Measurements from ENCODE around the gene AEBP1. TPM values are rescaled to one million over a fixed set of nuclear protein-coding genes. Genes with fewer than 3 reads are reported as not detected.

Gene AEBP1
- total RNA-seq, 1 experiment from 2014 or later = 0.54 TPM

GRCh38 chr7:44120395-44120794 lies 16.2 kb downstream of the AEBP1 start:
- Histone ChIP-seq H3K27me3 (replicated peaks; ENCODE audit: control insufficient read depth, insufficient read depth, low read length) (no peaks in the 10 kb centered on the region), H3K4me1 (no peaks in the 10 kb centered on the region), H3K36me3 (ENCODE audit: control insufficient read depth, insufficient read depth, low read length) (peaks cover 2% of the 10 kb centered on the region), H3K4me3 (ENCODE audit: low read depth, low read length) (no peak overlapping the region), H3K9me3 (no peaks in the 10 kb centered on the region)
- Mint-ChIP-seq H3K27ac (ENCODE audit: unreplicated experiment) (no peak overlapping the region), H3K36me3 (ENCODE audit: insufficient read depth, unreplicated experiment) (peaks cover 45% of the 10 kb centered on the region), H3K9me3 (ENCODE audit: unreplicated experiment) (no peaks in the 10 kb centered on the region), H3K27me3 (ENCODE audit: insufficient read depth, unreplicated experiment) (no peaks in the 10 kb centered on the region), H3K4me3 (ENCODE audit: unreplicated experiment) (no peak overlapping the region), H3K4me1 (ENCODE audit: low read depth, unreplicated experiment) (peaks cover 12% of the 10 kb centered on the region)
- TF ChIP-seq, protein P1, sequence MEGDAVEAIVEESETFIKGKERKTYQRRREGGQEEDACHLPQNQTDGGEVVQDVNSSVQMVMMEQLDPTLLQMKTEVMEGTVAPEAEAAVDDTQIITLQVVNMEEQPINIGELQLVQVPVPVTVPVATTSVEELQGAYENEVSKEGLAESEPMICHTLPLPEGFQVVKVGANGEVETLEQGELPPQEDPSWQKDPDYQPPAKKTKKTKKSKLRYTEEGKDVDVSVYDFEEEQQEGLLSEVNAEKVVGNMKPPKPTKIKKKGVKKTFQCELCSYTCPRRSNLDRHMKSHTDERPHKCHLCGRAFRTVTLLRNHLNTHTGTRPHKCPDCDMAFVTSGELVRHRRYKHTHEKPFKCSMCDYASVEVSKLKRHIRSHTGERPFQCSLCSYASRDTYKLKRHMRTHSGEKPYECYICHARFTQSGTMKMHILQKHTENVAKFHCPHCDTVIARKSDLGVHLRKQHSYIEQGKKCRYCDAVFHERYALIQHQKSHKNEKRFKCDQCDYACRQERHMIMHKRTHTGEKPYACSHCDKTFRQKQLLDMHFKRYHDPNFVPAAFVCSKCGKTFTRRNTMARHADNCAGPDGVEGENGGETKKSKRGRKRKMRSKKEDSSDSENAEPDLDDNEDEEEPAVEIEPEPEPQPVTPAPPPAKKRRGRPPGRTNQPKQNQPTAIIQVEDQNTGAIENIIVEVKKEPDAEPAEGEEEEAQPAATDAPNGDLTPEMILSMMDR (IDR thresholded peaks at IDR 0.05; ENCODE audit: insufficient read depth in 1 of 2, low read depth in 1 of 2, low read length in 1 of 2, severe bottlenecking in 1 of 2, unreplicated experiment in 1 of 2) = no peak
- DNase-seq = no peak
- no TSS peak for BruUV-seq (replicated peaks)
- ChIA-PET CTCF (interaction anchor here (0.6 kb wide), 1 partner anchor 13 kb away, joined by 3 read pairs; no protein-coding TSS in a partner anchor), POLR2A (no interaction called here)
- intact Hi-C loops (cut with micrococcal nuclease; ENCODE audit: unreplicated experiment) = no loop called here

DNA sequence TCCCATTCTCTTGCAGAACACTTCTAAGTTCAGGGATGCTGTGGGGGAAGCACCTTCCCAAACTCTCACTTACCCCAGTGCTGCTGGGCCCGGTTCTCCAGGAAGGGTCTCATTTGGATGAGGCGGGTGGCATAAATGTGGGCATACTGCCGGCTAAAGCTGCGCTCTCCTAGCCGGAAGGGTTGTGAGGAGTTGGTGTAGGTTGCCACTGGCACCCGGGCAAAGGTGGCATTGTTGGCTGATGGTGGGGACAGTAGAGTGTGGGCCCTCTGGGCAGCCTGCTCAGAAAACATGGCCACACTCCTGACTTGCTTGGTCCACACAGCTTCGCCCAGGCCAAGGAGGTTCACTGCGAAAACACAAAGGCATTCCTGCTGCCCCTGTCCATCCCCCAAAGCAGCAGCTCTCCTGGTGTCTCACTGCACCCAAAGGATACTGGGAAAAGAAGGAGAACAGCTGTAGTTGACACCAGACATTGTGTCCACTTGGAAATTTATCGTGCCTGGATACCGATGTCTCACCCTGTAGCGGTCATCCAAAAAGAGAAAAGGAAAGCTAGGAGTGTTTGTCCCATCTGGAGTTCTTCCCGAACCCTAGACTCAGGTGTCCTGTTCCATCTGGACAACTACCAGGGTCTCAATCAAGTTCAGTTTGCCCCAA lies 17.7 kb downstream of the AEBP1 start:
- intact Hi-C loops (cut with micrococcal nuclease; ENCODE audit: unreplicated experiment) = no loop called here
- CTCF ChIA-PET = interaction anchor here (1.5 to 2.1 kb wide), 2 partner anchors 10 to 75 kb away, joined by 3 to 8 read pairs; no protein-coding TSS in a partner anchor
- Histone ChIP-seq H3K4me1 (no peaks in the 10 kb centered on the region), H3K4me3 (ENCODE audit: low read depth, low read length) (no peak overlapping the region), H3K9me3 (no peaks in the 10 kb centered on the region), H3K27me3 (replicated peaks; ENCODE audit: control insufficient read depth, insufficient read depth, low read length) (no peaks in the 10 kb centered on the region), H3K36me3 (ENCODE audit: control insufficient read depth, insufficient read depth, low read length) (peaks cover 2% of the 10 kb centered on the region)
- no TSS peak for BruUV-seq (replicated peaks)
- POLR2A ChIA-PET = no interaction called here
- no peaks in the 10 kb centered on the region for H3K9me3 Mint-ChIP-seq (ENCODE audit: unreplicated experiment)
- H3K36me3 Mint-ChIP-seq (ENCODE audit: insufficient read depth, unreplicated experiment) = peaks cover 37% of the 10 kb centered on the region
- no peak for DNase-seq
- H3K27me3 Mint-ChIP-seq (ENCODE audit: insufficient read depth, unreplicated experiment) = no peaks in the 10 kb centered on the region
- H3K4me1 Mint-ChIP-seq (ENCODE audit: low read depth, unreplicated experiment) = peaks cover 12% of the 10 kb centered on the region
- H3K27ac Mint-ChIP-seq (ENCODE audit: unreplicated experiment) = no peak overlapping the region
- peak overlapping the region; percentile 73 for H3K4me3 Mint-ChIP-seq (ENCODE audit: unreplicated experiment)
- TF ChIP-seq, protein P1 (IDR thresholded peaks at IDR 0.05; ENCODE audit: insufficient read depth in 1 of 2, low read depth in 1 of 2, low read length in 1 of 2, severe bottlenecking in 1 of 2, unreplicated experiment in 1 of 2) = no peak

GRCh38 chr7:44122529-44122928 lies 18.4 kb downstream of the AEBP1 start:
- intact Hi-C loops (cut with micrococcal nuclease; ENCODE audit: unreplicated experiment) = no loop called here
- Mint-ChIP-seq H3K4me1 (ENCODE audit: low read depth, unreplicated experiment) (peaks cover 12% of the 10 kb centered on the region), H3K4me3 (ENCODE audit: unreplicated experiment) (peak overlapping the region; percentile 73), H3K27me3 (ENCODE audit: insufficient read depth, unreplicated experiment) (no peaks in the 10 kb centered on the region), H3K9me3 (ENCODE audit: unreplicated experiment) (no peaks in the 10 kb centered on the region), H3K27ac (ENCODE audit: unreplicated experiment) (peak overlapping the region; percentile 25), H3K36me3 (ENCODE audit: insufficient read depth, unreplicated experiment) (peaks cover 30% of the 10 kb centered on the region)
- H3K9me3 ChIP-seq = no peaks in the 10 kb centered on the region
- ChIA-PET CTCF (interaction anchor here (0.9 to 2.1 kb wide), 3 partner anchors 9 to 78 kb away, joined by 3 to 8 read pairs (median 3); partner anchors contain the start of gene DBNL), POLR2A (interaction anchor here (0.7 to 1.2 kb wide), 2 partner anchors 10 to 24 kb away, joined by 4 to 5 read pairs; no protein-coding TSS in a partner anchor)
- no peaks in the 10 kb centered on the region for H3K4me1 ChIP-seq
- no peaks in the 10 kb centered on the region for H3K27me3 ChIP-seq (replicated peaks; ENCODE audit: control insufficient read depth, insufficient read depth, low read length)
- TF ChIP-seq, protein P1 (IDR thresholded peaks at IDR 0.05; ENCODE audit: insufficient read depth in 1 of 2, low read depth in 1 of 2, low read length in 1 of 2, severe bottlenecking in 1 of 2, unreplicated experiment in 1 of 2) = no peak
- no peak for DNase-seq
- H3K4me3 ChIP-seq (ENCODE audit: low read depth, low read length) = peak overlapping the region; percentile 93
- no TSS peak for BruUV-seq (replicated peaks)
- peaks cover 2% of the 10 kb centered on the region for H3K36me3 ChIP-seq (ENCODE audit: control insufficient read depth, insufficient read depth, low read length)

Data from Caco-2 (cell line).